CD4-positive, alpha-beta T cell treated with Interleukin-1 beta for 1 hour (primary cell): Measurements from ENCODE around the gene CASP8AP2.
A peak's percentile ranks its signal among the peaks of the same experiment; 100 is the strongest.
"Not testable (repeated sequence)": the region's sequence is repeated elsewhere in the genome, so short reads cannot be mapped to it uniquely, and the experiment has no call there.

ENCODE experiments used
- DNase-seq, 2 donors: peaks; one replicate each; pipeline ENCODE4 v3.0.0-alpha.2; 2020 to 2022

CASP8AP2 gene

GRCh38 chr6:89888871-89889270 is 59.2 kb downstream of the CASP8AP2 start:
- DNase-seq, result no peak

- DNase-seq, result not testable (repeated sequence)
These were observed 61.3 kb downstream of the CASP8AP2 start for GRCh38 chr6:89890845-89891528.

GRCh38 chr6:89892577-89892976 is 62.9 kb downstream of the CASP8AP2 start:
- peak in 1 of 2 donors; percentile 3 for DNase-seq

- DNase-seq, result no peak
These were observed 64.5 kb downstream of the CASP8AP2 start, which contains the start of gene GJA10 for GRCh38 chr6:89894169-89894568. TSS of gene GJA10 (plus strand) at chr6:89894469. CDS start at chr6:89894469, 0 bp downstream.

- DNase-seq, result no peak
These were observed 65.7 kb downstream of the CASP8AP2 start for GRCh38 chr6:89895276-89895874.

GRCh38 chr6:89910001-89910901 is 80.6 kb downstream of the CASP8AP2 start:
- not testable (repeated sequence) for DNase-seq

- DNase-seq, result no peak
These were observed 81.2 kb downstream of the CASP8AP2 start for GRCh38 chr6:89910902-89911240.

- DNase-seq, result no peak
These were observed 86.6 kb downstream of the CASP8AP2 start for GRCh38 chr6:89916136-89916920.

GRCh38 chr6:89917216-89917615 is 87.5 kb downstream of the CASP8AP2 start:
- no peak for DNase-seq

- DNase-seq, result no peak
These were observed 88.2 kb downstream of the CASP8AP2 start for GRCh38 chr6:89917801-89918366.
